ENCODE results near the gene SYF2. TPM values are rescaled to one million over a fixed set of nuclear protein-coding genes. Genes with fewer than 3 reads are reported as not detected.

The SYF2 gene
- polyA plus RNA-seq, 1 experiment = 15.0 TPM

DNA sequence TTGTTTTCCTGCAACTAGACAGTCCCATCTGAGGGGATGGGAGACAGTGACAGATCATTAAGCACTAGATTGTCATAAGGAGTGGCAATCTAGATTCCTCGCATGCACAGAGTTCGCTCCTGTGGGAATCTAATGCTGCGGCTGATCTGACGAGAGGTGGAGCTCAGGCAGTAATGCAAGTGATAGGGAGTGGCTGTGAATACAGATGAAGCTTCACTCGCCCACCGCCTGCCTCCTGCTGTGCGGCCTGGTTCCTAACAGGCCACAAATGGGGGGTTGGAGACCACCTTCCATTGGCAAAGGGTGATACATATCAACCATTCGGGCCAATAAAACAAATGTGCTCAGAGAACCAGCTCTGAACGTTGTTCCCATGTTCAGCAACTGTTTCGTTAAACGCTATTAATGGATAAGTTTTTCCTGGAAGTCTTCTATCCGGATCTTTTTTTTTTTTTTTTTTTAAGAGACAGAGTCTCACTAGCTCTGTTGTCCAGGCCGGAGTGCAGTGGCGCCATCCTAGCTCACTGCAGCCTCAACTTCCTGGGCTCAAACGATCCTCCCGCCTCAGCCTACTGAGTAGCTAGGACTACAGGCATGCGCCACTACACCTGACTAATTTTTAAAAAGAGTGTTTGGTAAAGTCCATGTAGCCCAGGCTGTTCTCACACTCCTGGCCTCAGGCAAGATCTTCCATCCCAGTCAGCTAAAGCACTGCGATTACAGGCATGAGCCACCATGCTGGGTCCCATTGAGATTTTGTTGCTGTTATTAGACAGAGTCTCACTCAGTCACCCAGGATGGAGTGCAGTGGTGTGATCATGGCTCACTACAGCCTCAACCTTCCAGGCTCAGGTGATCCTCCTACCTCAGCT, 23.6 kb upstream of the SYF2 start:
- ChIA-PET POLR2A (interaction anchor here (0.6 kb wide), 1 partner anchor 23 kb away, joined by 6 read pairs; no protein-coding TSS in a partner anchor), CTCF (interaction anchor here (0.6 to 0.9 kb wide), 2 partner anchors 51 to 741 kb away, joined by 3 read pairs; no protein-coding TSS in a partner anchor)
- Histone ChIP-seq H3K27me3 (ENCODE audit: control insufficient read depth, insufficient read depth, low read length) (no peaks in the 10 kb centered on the region), H3K4me3 (ENCODE audit: low read depth, low read length) (no peak overlapping the region), H3K36me3 (ENCODE audit: control insufficient read depth, insufficient read depth, low read length) (no peaks in the 10 kb centered on the region)
- DNase-seq (ENCODE audit: low read depth) = no peak
- TF ChIP-seq, protein P1, sequence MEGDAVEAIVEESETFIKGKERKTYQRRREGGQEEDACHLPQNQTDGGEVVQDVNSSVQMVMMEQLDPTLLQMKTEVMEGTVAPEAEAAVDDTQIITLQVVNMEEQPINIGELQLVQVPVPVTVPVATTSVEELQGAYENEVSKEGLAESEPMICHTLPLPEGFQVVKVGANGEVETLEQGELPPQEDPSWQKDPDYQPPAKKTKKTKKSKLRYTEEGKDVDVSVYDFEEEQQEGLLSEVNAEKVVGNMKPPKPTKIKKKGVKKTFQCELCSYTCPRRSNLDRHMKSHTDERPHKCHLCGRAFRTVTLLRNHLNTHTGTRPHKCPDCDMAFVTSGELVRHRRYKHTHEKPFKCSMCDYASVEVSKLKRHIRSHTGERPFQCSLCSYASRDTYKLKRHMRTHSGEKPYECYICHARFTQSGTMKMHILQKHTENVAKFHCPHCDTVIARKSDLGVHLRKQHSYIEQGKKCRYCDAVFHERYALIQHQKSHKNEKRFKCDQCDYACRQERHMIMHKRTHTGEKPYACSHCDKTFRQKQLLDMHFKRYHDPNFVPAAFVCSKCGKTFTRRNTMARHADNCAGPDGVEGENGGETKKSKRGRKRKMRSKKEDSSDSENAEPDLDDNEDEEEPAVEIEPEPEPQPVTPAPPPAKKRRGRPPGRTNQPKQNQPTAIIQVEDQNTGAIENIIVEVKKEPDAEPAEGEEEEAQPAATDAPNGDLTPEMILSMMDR (IDR thresholded peaks at IDR 0.05; ENCODE audit: insufficient read depth, low read depth, low read length) = no peak

DNA sequence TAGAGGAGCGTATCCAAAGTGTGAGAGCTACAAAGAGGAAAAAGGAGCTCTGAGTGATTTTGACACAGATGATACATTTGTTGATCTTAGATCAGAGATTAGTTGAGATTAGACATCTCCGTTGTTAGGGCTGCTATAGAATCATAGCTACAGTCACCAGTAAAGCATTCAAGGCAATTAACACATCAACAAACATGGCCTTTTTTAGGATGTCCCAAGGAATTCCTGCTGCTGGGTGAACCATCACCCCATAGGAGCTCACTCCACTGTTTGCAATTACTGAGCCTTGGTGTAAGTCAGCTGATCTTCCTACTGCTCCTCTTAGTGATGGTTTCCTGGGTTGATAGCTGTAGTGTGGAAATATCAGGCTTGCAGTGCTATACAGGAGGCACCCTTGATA, 21.6 kb upstream of the SYF2 start:
- ChIA-PET POLR2A (no interaction called here), CTCF (interaction anchor here (0.8 kb wide), 1 partner anchor 14 kb away, joined by 3 read pairs; no protein-coding TSS in a partner anchor)
- peak; percentile 39 for DNase-seq (ENCODE audit: low read depth)
- TF ChIP-seq, protein P1 (IDR thresholded peaks at IDR 0.05; ENCODE audit: insufficient read depth, low read depth, low read length) = no peak
- H3K36me3 ChIP-seq (ENCODE audit: control insufficient read depth, insufficient read depth, low read length) = no peaks in the 10 kb centered on the region
- H3K27me3 ChIP-seq (ENCODE audit: control insufficient read depth, insufficient read depth, low read length) = no peaks in the 10 kb centered on the region
- H3K4me3 ChIP-seq (ENCODE audit: low read depth, low read length) = no peak overlapping the region

DNA sequence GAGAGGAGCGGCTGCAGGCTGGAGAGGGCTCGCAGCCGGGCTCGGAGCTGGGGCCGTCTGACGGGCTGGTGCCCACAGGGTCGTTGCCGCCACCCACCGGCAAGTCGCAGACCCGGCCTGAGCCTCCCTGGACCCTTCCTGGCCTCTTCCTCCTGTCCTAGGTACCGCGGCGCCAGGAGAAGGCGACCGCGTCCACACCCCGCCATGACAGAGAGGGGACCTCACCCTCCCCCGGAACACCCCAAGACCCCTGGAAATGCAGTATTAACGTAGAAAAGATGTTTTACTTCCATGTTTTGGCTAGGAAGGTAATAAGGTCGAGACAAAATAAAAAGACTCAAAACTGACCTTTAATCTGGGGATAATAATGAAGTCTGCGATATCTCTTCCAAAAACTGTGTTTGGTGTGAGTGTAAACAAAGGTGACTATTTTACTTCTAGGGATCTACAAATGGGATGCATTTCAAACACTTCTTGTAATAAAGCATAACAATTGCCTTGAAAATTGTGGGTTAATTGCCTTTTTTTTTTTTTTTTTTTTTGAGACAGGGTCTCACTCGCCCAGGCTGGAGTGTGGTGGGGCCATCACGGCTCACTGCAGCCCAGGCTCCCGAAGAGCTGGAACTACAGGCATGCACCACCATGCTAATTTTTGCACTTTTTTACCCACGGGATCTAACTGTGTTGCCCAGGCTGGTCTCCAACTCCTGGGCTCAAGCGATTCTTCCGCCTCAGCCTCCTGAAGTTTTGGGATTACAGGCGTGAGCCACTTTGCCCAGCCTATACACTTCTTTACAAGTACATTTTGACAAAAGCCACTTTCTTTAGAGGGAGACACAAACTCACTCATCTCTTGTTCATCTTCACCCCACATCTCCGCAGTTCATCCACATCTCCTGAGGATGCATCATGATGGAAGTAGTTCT, 15.8 kb upstream of the SYF2 start:
- Histone ChIP-seq H3K4me3 (ENCODE audit: low read depth, low read length) (peak overlapping the region; percentile 89), H3K36me3 (ENCODE audit: control insufficient read depth, insufficient read depth, low read length) (peaks cover 10% of the 10 kb centered on the region), H3K27me3 (ENCODE audit: control insufficient read depth, insufficient read depth, low read length) (no peaks in the 10 kb centered on the region)
- DNase-seq (ENCODE audit: low read depth) = no peak
- TF ChIP-seq, protein P1 (IDR thresholded peaks at IDR 0.05; ENCODE audit: insufficient read depth, low read depth, low read length) = peak; percentile 35; the same call in 1 of the 2 replicates
- POLR2A ChIA-PET = interaction anchor here (0.7 to 1.0 kb wide), 2 partner anchors 16 to 20 kb away, joined by 4 to 11 read pairs; partner anchors contain the start of gene SYF2
- CTCF ChIA-PET = interaction anchor here (0.6 kb wide), 1 partner anchor 15 kb away, joined by 3 read pairs; the partner anchor contains the start of gene SYF2

DNA sequence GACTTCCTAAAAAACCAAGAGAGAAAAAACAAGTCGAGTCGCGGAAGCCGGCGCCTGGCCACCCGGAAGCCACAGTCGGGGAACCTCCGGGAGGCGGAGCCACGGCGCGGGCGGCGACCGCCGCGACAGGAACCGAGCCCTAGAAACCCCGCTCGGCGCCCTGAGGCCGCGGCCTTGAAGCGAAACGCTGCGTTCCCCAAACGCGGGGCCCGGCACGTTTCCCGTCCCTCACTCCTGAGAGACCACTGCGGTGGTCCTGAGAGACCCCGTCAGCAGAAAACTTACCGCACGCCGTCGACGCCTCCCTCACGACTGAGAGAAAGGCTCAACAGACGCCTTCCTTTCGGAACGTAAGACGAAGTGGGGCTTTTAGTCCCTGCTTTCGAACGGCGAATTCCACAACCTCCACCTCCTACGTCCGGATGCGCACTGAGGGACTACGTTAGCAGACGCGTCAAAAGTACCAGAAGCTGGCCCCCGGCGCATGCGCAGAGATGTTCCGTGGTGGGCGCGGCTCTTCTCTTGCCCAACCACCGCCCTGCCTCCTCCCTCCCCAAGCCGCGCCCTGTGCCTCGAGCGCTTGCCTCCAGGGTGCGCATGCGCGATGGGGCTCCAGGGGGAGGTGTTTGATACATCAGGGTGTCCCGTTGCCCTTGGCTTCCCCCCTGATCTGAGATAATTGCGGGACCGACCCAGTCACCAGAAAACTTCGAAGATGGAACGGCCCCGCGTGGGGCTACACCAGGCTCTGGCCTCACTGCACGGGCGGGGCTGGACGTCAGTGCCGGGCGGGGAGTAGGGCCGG, 14.9 kb upstream of the SYF2 start, which contains the start of gene RSRP1:
Gene RSRP1 (minus strand): TSS at position 431 of the 805 bp plus-strand sequence. CDS start 491 bp downstream, outside the sequence.
- TF ChIP-seq, protein P1 (IDR thresholded peaks at IDR 0.05; ENCODE audit: insufficient read depth, low read depth, low read length) = no peak
- H3K36me3 ChIP-seq (ENCODE audit: control insufficient read depth, insufficient read depth, low read length) = peaks cover 12% of the 10 kb centered on the region
- H3K27me3 ChIP-seq (ENCODE audit: control insufficient read depth, insufficient read depth, low read length) = no peaks in the 10 kb centered on the region
- POLR2A ChIA-PET = interaction anchor here (1.0 kb wide), 1 partner anchor 15 kb away, joined by 4 read pairs; the partner anchor contains the start of gene SYF2
- peak; percentile 91 for DNase-seq (ENCODE audit: low read depth)
- peak within 1 kb of the TSS; percentile 89 for H3K4me3 ChIP-seq (ENCODE audit: low read depth, low read length)
- CTCF ChIA-PET = interaction anchor here (0.6 kb wide), 1 partner anchor 15 kb away, joined by 3 read pairs; the partner anchor contains the start of gene SYF2

Measured in BJ (cell line).